Endothelial cell of umbilical vein (primary cell): ENCODE results near the gene DLEU7. TPM values are rescaled to one million over a fixed set of nuclear protein-coding genes. Genes with fewer than 3 reads are reported as not detected.

Experiments used
- BruUV-seq: library from RNA; stranded (reverse); fragments of 400-500 nt; replicated peaks from 2 replicates; lab custom pipeline; 2021; lab: Mats Ljungman, UMichigan
- CTCF ChIA-PET: fragments of 300-600, 350-600 bp; sonication (Branson Sonifier 250); formaldehyde crosslinking; loops from one replicate; lab custom pipeline; 2021; ENCODE audit warnings: antibody characterized with exemption, inconsistent platforms; lab: Charles Lee
- POLR2A ChIA-PET: fragments of 300-600, 350-600 bp; sonication (Branson Sonifier 250); formaldehyde crosslinking; loops from one replicate; lab custom pipeline; 2021; ENCODE audit warnings: antibody characterized with exemption, inconsistent platforms; lab: Charles Lee
- DNase-seq: peaks from one replicate; pipeline ENCODE4 v3.0.0-alpha.2; 2011; ENCODE audit warnings: low read depth, low spot score
- FAIRE-seq: peaks from 2 replicates; lab custom pipeline; 2011; peaks lifted over from hg19 to GRCh38; lab: Jason Lieb, UNC
- H2AFZ ChIP-seq: 2 replicates; pipeline ENCODE4 v1.6.0; 2012; ENCODE audit warnings: low read depth, low read length, control low read depth, inconsistent platforms
- H3K27ac ChIP-seq: 2 replicates; pipeline ENCODE4 v1.5.1; 2011; ENCODE audit warnings: low read depth, mild to moderate bottlenecking, control low read depth, low read length, moderate library complexity; ENCODE audit not compliant: insufficient read depth
- H3K27me3 ChIP-seq, 2 experiments: 2 replicates each; pipeline versions ENCODE4 v1.6.0 to v1.6.1; 2011; ENCODE audit warnings: low read length in 2 of 2, mixed read lengths in 1 of 2; ENCODE audit not compliant: control insufficient read depth in 2 of 2, insufficient read depth in 2 of 2
- H3K36me3 ChIP-seq, 2 experiments: 2 replicates in 1 of 2; 3 replicates in 1 of 2; pipeline ENCODE4 v1.5.1; 2011; ENCODE audit warnings: low read length in 2 of 2, mild to moderate bottlenecking in 1 of 2, moderate library complexity in 1 of 2; ENCODE audit not compliant: control insufficient read depth in 2 of 2, insufficient read depth in 2 of 2; ENCODE audit errors: extremely low read depth in 1 of 2
- H3K4me1 ChIP-seq: 3 replicates; pipeline ENCODE4 v1.5.1; 2011; ENCODE audit warnings: mild to moderate bottlenecking, low read length; ENCODE audit not compliant: control insufficient read depth, insufficient read depth; ENCODE audit errors: extremely low read depth
- H3K4me2 ChIP-seq: 2 replicates; pipeline ENCODE4 v1.6.1; 2011; ENCODE audit warnings: low read length, control low read depth, mixed read lengths; ENCODE audit not compliant: insufficient read depth
- H3K4me3 ChIP-seq, 3 experiments: fragments of 200-600 bp in 1 of 3; sonication (generic), shearing (Covaris generic) in 1 of 3; replicated peaks in 1 of 3; 2 replicates each; pipeline ENCODE4 v1.5.1; 2011 to 2016; ENCODE audit warnings: control low read depth in 3 of 3, low read length in 3 of 3, mild to moderate bottlenecking in 2 of 3, inconsistent platforms in 1 of 3, low read depth in 1 of 3, moderate library complexity in 1 of 3; ENCODE audit not compliant: insufficient read depth in 1 of 3
- H3K79me2 ChIP-seq: 2 replicates; pipeline ENCODE4 v1.6.0; 2012; ENCODE audit warnings: low read length, inconsistent platforms; ENCODE audit not compliant: control insufficient read depth, insufficient read depth
- H3K9ac ChIP-seq: replicated peaks from 2 replicates; pipeline ENCODE3; 2011; ENCODE audit warnings: low read length, control low read depth; ENCODE audit not compliant: insufficient read depth; ENCODE audit errors: extremely low read depth
- H3K9me1 ChIP-seq: replicated peaks from 3 replicates; pipeline ENCODE4 v1.6.0; 2011; ENCODE audit warnings: mild to moderate bottlenecking, low read length; ENCODE audit not compliant: control insufficient read depth, insufficient read depth; ENCODE audit errors: extremely low read depth
- H3K9me3 ChIP-seq: replicated peaks from 2 replicates; pipeline ENCODE4 v1.5.1; 2012; ENCODE audit warnings: low read length, inconsistent platforms; ENCODE audit not compliant: control insufficient read depth, insufficient read depth
- H4K20me1 ChIP-seq: replicated peaks from 2 replicates; pipeline ENCODE3; 2011; ENCODE audit warnings: mild to moderate bottlenecking, low read length; ENCODE audit not compliant: control insufficient read depth, insufficient read depth; ENCODE audit errors: extremely low read depth
- FOS ChIP-seq: IDR thresholded peaks from 2 replicates; pipeline ENCODE4 v1.6.1; 2011; ENCODE audit warnings: mild to moderate bottlenecking, low read length, moderate library complexity, borderline replicate concordance; ENCODE audit not compliant: insufficient read depth
- JUN ChIP-seq: IDR thresholded peaks from 2 replicates; pipeline ENCODE4 v1.6.1; 2011; ENCODE audit warnings: borderline replicate concordance, low read depth; ENCODE audit not compliant: insufficient read length, insufficient read depth
- MAX ChIP-seq: IDR thresholded peaks from 2 replicates; pipeline ENCODE4 v1.6.1; 2011; ENCODE audit not compliant: insufficient read depth, insufficient read length
- MYC ChIP-seq: IDR thresholded peaks from one replicate; pipeline ENCODE4 v1.6.1; 2011; ENCODE audit warnings: mild to moderate bottlenecking, low read depth, low read length
- POLR2A ChIP-seq: IDR thresholded peaks from 2 replicates; pipeline ENCODE4 v1.6.1; 2012; ENCODE audit warnings: low read depth, mild to moderate bottlenecking, control low read depth, low read length
- dilution Hi-C: fragments of 300-500 bp; cut with MboI; formaldehyde crosslinking; loops from one replicate; pipeline ENCODE4 v1.15.0; 2019; ENCODE audit warnings: low sequenced_read_pairs; ENCODE audit not compliant: extremely low pct_ligation_motif_present
- intact Hi-C: fragments of 100-400 bp; cut with micrococcal nuclease; formaldehyde crosslinking; loops from one replicate; pipeline ENCODE4 v1.10.0; 2022
- polyA plus RNA-seq, 4 experiments: library from polyadenylated mRNA; depleted of rRNA in 3 of 4; stranded (reverse) in 3 of 4; unstranded in 1 of 4; fragments of >200 nt; gene quantifications; 2 replicates each; pipeline versions ENCODE4 v1.2.1 to v1.2.3, GENCODE V29; 2011 to 2012; ENCODE audit warnings: missing spikeins in 1 of 4
- total RNA-seq: library from RNA; stranded (reverse); gene quantifications from 2 replicates; pipeline ENCODE4 v1.2.3, GENCODE V29; 2021

DLEU7 gene
- total and polyA plus RNA-seq, 2 donors (not counting 3 experiments of a cell fraction or from before 2014, with no cell fraction given) = not detected

- Histone ChIP-seq H4K20me1 (no peaks in the 10 kb centered on the region), H3K4me2 (no peak overlapping the region), H2AFZ (no peak overlapping the region), H3K27ac (no peak overlapping the region), H3K79me2 (no peaks in the 10 kb centered on the region), H3K36me3 (no peaks in the 10 kb centered on the region), H3K9ac (no peak overlapping the region), H3K4me3 (no peak overlapping the region), H3K9me3 (no peaks in the 10 kb centered on the region), H3K27me3 (no peaks in the 10 kb centered on the region), H3K4me1 (peaks cover 4% of the 10 kb centered on the region), H3K9me1 (no peaks in the 10 kb centered on the region)
- POLR2A ChIA-PET = no interaction called here
- intact Hi-C loops (no loop called here), dilution Hi-C loops (no loop called here)
- CTCF ChIA-PET = interaction anchor here (0.8 to 1.2 kb wide), 4 partner anchors 113 to 823 kb away, joined by 3 to 7 read pairs (median 3); no protein-coding TSS in a partner anchor
- no TSS peak for BruUV-seq
- TF ChIP-seq POLR2A (no peak), FOS (peak; percentile 13)
- FAIRE-seq (no peak), DNase-seq (no peak)
These were observed 44.6 kb downstream of the DLEU7 start for GRCh38 chr13:50798923-50799322.

GRCh38 chr13:50797091-50797490 lies 46.4 kb downstream of the DLEU7 start:
- H3K36me3 ChIP-seq = no peaks in the 10 kb centered on the region
- H3K27me3 ChIP-seq = no peaks in the 10 kb centered on the region
- H3K27ac ChIP-seq = no peak overlapping the region
- no peaks in the 10 kb centered on the region for H3K79me2 ChIP-seq
- no peak overlapping the region for H3K9ac ChIP-seq
- dilution Hi-C loops = no loop called here
- DNase-seq (peak; percentile 55), FAIRE-seq (no peak)
- no peaks in the 10 kb centered on the region for H3K9me1 ChIP-seq
- BruUV-seq = no TSS peak
- no peak overlapping the region for H3K4me2 ChIP-seq
- no peak overlapping the region for H3K4me3 ChIP-seq
- CTCF ChIA-PET = interaction anchor here (1.0 kb wide), 1 partner anchor 9 kb away, joined by 4 read pairs; no protein-coding TSS in a partner anchor
- no peaks in the 10 kb centered on the region for H3K9me3 ChIP-seq
- intact Hi-C loops = no loop called here
- TF ChIP-seq JUN (no peak), MYC (no peak), FOS (no peak), MAX (no peak)
- POLR2A ChIA-PET = no interaction called here
- H4K20me1 ChIP-seq = no peaks in the 10 kb centered on the region
- peaks cover 4% of the 10 kb centered on the region for H3K4me1 ChIP-seq
- no peak overlapping the region for H2AFZ ChIP-seq
